Measurements from ENCODE around the gene DNAJC13.

The DNAJC13 gene

GRCh38 chr3:132405609-132406299 lies 11.5 kb upstream of the DNAJC13 start:
- DNase-seq, result no peak

GRCh38 chr3:132406587-132406986 lies 10.7 kb upstream of the DNAJC13 start:
- no peak for DNase-seq

- no peak for DNase-seq
Measured at GRCh38 chr3:132407025-132407424, 10.3 kb upstream of the DNAJC13 start.

GRCh38 chr3:132414841-132415240 lies 2.5 kb upstream of the DNAJC13 start:
- DNase-seq, result no peak

- DNase-seq, result no peak
Measured at GRCh38 chr3:132416161-132416560, 1.1 kb upstream of the DNAJC13 start.

- peak; percentile 48 for DNase-seq
Measured at GRCh38 chr3:132417695-132418411, 551 bp downstream of the DNAJC13 start.

GRCh38 chr3:132418916-132419315 lies 1.6 kb downstream of the DNAJC13 start:
- DNase-seq, result no peak

- no peak for DNase-seq
Measured at GRCh38 chr3:132421832-132422231, 4.5 kb downstream of the DNAJC13 start.

- no peak for DNase-seq
Measured at GRCh38 chr3:132422531-132422930, 5.2 kb downstream of the DNAJC13 start.

GRCh38 chr3:132432639-132433038 lies 15.3 kb downstream of the DNAJC13 start:
- no peak for DNase-seq

- no peak for DNase-seq
Measured at GRCh38 chr3:132433121-132433520, 15.8 kb downstream of the DNAJC13 start.

- DNase-seq, result no peak
Measured at GRCh38 chr3:132435224-132435910, 18.1 kb downstream of the DNAJC13 start.

GRCh38 chr3:132435911-132436425 lies 18.7 kb downstream of the DNAJC13 start:
- no peak for DNase-seq

- no peak for DNase-seq
Measured at GRCh38 chr3:132443421-132443820, 26.1 kb downstream of the DNAJC13 start.

- no peak for DNase-seq
Measured at GRCh38 chr3:132444383-132444782, 27.1 kb downstream of the DNAJC13 start.

- DNase-seq, result no peak
Measured at GRCh38 chr3:132445817-132446216, 28.5 kb downstream of the DNAJC13 start.

- no peak for DNase-seq
Measured at GRCh38 chr3:132448216-132448961, 31.1 kb downstream of the DNAJC13 start.

GRCh38 chr3:132456136-132456535 lies 38.8 kb downstream of the DNAJC13 start:
- DNase-seq, result no peak

- DNase-seq, result no peak
Measured at GRCh38 chr3:132456571-132456970, 39.3 kb downstream of the DNAJC13 start.

- no peak for DNase-seq
Measured at GRCh38 chr3:132457286-132457685, 40.0 kb downstream of the DNAJC13 start.

GRCh38 chr3:132459551-132459950 lies 42.2 kb downstream of the DNAJC13 start:
- no peak for DNase-seq

GRCh38 chr3:132461544-132461943 lies 44.2 kb downstream of the DNAJC13 start:
- DNase-seq, result no peak

- DNase-seq, result no peak
Measured at GRCh38 chr3:132464066-132464465, 46.8 kb downstream of the DNAJC13 start.
